GM13977 (cell line): ENCODE results near the gene RRP1.

Experiments used
- DNase-seq: peaks from one replicate; pipeline ENCODE4 v3.0.0; 2012; ENCODE audit warnings: low spot score
- in situ Hi-C: fragments of 300-500 bp; cut with MboI; formaldehyde crosslinking; loops from one replicate; pipeline ENCODE4 v1.12.0; 2022; ENCODE audit warnings: low sequenced_read_pairs, low pct_unique_long_range_greater_than_20kb, mixed read lengths, inconsistent platforms; ENCODE audit not compliant: unreplicated experiment
- TF ChIP-seq, protein P1 (sequence below): IDR thresholded peaks from 2 replicates; pipeline ENCODE4 v1.5.1; 2012; ENCODE audit warnings: mild to moderate bottlenecking, control low read depth; ENCODE audit not compliant: insufficient read depth; ENCODE audit errors: extremely low read depth, missing control alignments

The RRP1 gene

DNA sequence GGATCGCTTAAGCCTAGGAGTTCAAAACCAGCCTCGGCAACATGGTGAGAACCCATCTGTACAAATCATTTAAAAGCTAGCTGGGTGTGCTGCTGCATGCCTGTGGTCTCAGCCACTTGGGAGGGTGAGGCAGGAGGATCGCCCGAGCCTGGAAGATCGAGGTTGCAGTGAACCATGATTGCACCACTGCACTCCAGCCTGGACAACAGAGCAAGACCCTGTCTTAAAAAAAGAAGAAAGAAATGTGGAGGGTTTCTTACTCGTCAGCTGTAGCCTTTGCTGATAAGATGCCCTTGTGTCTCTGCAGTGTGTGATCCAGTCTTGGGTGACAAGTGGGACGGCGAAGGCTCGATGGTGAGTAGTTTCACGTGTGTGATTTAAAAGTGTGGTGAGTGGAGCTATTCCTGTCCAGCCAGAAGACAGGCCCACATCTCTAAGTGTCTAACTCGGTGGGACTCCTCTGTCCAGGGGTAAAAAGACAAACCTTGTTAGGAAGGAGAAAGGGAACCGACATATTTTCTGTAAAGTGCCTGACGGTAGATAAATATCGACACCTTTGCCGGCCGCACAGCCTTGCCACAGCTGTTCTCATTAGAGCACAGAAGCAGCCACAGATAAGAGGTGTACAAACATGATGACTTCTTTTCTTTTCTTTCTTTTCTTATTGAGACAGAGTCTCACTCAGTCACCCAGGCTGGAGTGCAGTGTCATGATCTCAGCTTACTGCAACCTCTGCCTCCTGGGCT lies 43.4 kb upstream of the RRP1 start:
- in situ Hi-C loops: no loop called here
- no peak for DNase-seq
- TF ChIP-seq, protein P1, sequence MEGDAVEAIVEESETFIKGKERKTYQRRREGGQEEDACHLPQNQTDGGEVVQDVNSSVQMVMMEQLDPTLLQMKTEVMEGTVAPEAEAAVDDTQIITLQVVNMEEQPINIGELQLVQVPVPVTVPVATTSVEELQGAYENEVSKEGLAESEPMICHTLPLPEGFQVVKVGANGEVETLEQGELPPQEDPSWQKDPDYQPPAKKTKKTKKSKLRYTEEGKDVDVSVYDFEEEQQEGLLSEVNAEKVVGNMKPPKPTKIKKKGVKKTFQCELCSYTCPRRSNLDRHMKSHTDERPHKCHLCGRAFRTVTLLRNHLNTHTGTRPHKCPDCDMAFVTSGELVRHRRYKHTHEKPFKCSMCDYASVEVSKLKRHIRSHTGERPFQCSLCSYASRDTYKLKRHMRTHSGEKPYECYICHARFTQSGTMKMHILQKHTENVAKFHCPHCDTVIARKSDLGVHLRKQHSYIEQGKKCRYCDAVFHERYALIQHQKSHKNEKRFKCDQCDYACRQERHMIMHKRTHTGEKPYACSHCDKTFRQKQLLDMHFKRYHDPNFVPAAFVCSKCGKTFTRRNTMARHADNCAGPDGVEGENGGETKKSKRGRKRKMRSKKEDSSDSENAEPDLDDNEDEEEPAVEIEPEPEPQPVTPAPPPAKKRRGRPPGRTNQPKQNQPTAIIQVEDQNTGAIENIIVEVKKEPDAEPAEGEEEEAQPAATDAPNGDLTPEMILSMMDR: no peak

DNA sequence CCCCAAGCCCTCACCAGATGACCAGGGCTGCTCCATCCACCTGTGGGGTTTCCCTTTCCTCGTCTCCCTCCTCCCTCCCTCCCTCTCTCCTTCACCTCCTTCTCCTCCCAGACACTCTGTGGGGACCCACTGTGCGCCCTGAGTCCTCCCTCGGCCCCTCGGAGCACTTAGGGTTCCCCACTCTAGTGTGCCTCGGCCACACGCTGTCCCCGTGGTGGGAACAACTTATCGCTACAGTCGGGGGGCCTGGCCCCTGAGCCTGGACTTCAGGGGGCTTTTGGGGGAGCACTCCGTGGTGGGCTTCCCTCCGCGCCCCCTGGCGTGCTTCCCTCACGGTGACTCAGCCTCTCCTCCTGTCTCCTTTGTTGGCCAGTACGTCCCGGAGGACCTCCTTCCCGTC lies 40.8 kb upstream of the RRP1 start:
- in situ Hi-C loops: no loop called here

DNA sequence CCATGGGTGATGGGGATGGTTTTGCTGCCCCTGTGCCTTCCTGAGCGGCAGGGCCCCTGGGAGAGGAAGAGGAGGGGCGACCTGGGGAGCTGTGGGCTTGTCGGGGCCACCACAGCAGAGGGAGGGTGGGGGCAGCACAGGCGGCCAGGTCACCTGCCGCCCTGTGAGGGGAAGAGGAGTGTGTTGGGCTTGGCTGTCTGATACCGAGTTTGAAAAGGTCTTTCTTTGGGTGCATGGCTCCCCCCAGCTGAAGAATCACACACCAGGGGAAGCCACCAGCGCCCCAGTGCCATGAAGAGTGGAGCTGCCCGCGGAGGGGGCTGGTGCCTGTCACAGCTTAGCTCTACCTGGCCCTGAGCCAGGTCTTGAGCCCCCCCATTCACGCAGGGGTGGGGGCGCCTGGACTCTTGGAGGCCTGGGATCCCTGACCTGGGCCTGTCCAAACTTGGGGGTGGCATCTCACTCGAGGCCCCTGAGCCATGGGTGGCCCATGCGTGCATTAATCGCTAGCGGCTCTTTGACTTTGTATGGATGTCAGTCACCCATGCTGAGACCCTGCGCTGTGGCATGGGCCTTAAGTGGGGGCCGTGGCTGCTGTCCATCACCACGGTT lies 39.6 kb upstream of the RRP1 start:
- TF ChIP-seq, protein P1: no peak
- in situ Hi-C loops: no loop called here
- no peak for DNase-seq

More for the DNA sequence above, 40.8 kb upstream of the RRP1 start:
- no peak for DNase-seq
- TF ChIP-seq, protein P1: no peak

DNA sequence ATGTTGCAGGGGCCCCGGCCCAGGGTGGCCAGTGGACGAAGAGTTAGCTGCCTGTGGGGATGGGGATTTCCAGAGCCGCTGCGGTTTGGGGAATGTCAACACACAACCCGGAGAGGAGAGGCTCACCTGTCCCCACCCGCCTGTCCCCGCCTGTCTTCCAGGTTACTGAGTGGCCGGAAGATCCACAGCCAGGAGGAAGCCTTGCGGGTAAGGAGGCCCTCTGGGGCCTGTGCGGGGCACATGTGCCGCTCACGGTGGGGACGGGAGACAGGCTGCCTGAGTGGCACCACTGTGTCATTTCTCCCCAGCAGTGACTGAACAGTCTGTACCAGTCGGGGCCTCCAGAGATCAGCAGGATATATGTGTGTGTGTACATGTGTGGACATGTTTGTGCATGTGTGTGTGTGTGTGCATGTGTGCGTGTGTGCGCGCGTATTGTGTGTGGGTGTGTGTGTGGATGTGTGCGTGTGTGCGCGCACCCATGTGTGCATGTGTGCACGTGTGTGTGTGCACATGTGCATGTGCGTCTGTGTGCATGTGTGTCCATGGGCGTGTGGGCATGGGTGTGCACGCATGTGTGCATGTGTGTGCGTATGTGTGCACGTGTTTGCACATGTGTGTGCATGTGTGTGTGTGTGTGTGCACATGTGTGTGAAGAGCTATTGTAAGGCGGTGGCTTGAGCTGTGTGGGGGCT lies 38.9 kb upstream of the RRP1 start:
- DNase-seq: no peak
- TF ChIP-seq, protein P1: no peak
- in situ Hi-C loops: no loop called here

DNA sequence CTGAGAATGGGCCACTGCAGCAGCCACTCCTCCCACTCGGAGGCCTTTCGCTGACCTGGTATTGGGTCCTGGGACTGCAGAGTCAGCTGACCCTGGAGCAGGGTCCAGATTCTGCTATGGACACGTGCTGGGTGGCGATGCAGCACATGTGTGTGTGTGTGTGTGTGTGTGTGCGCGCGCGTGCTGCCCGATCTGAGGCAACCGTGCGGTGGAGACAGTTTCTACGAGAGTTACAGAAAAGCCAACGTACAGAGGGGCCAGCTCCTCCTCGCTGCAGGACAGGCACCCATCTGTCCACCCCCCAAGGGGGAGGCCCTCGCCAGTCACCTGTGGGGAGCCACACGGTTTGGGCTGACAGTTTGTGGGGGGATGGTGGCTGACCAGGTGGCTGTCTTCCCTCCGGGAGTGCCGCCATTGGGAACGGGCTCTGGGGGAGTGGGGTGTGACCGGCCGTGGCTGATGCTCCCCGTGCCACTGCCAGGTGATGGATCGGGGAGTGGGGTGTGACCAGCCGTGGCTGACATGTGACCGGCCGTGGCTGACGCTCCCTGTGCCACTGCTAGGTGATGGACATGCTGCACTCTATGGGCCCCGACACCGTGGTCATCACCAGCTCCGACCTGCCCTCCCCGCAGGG lies 37.3 kb upstream of the RRP1 start:
- no peak for DNase-seq
- in situ Hi-C loops: no loop called here
- TF ChIP-seq, protein P1: no peak

DNA sequence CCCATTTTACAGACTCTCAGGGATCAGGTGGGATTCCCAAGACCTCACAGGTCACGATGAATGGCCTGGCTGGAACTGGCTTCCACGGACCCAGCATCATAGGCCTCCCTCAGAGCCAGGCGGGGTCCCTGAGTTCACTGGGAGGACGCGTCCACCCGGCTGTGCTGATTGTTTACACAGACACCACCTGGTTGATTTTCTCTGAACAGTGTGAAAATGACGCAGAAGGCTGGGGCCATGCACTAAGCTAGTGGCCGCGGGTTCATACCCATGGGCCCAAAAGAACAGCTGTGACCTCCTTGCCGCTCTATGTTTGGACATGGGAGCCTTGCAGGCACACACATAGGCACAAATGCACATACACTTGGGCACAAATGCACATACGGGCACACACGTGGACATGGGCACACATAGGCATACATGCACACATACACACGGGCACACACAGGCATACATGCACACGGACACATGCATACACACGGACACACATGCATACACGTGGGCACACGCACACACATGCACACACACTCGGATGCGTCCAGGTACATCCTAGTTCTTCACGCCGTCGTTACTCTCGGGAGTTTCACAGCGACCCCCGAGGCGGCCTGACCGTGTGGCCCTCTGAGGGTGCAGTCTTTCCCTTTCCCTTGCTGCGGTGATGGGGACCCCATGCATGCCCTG lies 36.5 kb upstream of the RRP1 start:
- TF ChIP-seq, protein P1: no peak
- in situ Hi-C loops: no loop called here
- no peak for DNase-seq
